ENCODE measurements around the gene PLXNA4.

Gene PLXNA4

GRCh38 chr7:132497098-132497497, 79.2 kb downstream of the PLXNA4 start:
- no peak overlapping the region for H3K4me2 ChIP-seq (ENCODE audit: low read length)
- H3K79me1 ChIP-seq (ENCODE audit: low read length), result no peaks in the 10 kb centered on the region
- H2AK5ac ChIP-seq (ENCODE audit: low read length), result no peak overlapping the region
- no peak overlapping the region for H4K12ac ChIP-seq (ENCODE audit: low read depth, low read length)
- H3K9me3 ChIP-seq (ENCODE audit: insufficient read depth, low read depth, low read length), result no peaks in the 10 kb centered on the region
- H3K4me3 ChIP-seq (ENCODE audit: low read depth, low read length), result no peak overlapping the region
- no peak for DNase-seq
- H2BK5ac ChIP-seq (ENCODE audit: low read depth, low read length, poor library complexity), result no peak overlapping the region
- H3K36me3 ChIP-seq (ENCODE audit: control insufficient read depth in 1 of 2, insufficient read depth in 2 of 2, low read length in 2 of 2), result no peaks in the 10 kb centered on the region
- H3K79me2 ChIP-seq (ENCODE audit: control insufficient read depth, insufficient read depth, low read length, poor library complexity), result no peaks in the 10 kb centered on the region
- no peak overlapping the region for H3K4ac ChIP-seq (ENCODE audit: low read depth, low read length)
- no peak overlapping the region for H2BK120ac ChIP-seq (ENCODE audit: insufficient read depth, low read length, poor library complexity)
- no peak overlapping the region for H3K9ac ChIP-seq (ENCODE audit: low read length)
- no CpG with 5 or more reads among the region's 5 CpGs for WGBS (ENCODE audit: extremely low coverage, insufficient coverage, insufficient read length)
- H3K27me3 ChIP-seq (ENCODE audit: insufficient read depth, low read length), result no peaks in the 10 kb centered on the region
- no peak overlapping the region for H3K18ac ChIP-seq (ENCODE audit: low read length)
- H2BK12ac ChIP-seq (ENCODE audit: low read length), result no peak overlapping the region
- H4K91ac ChIP-seq (ENCODE audit: low read depth, low read length), result no peak overlapping the region
- no peak overlapping the region for H2AFZ ChIP-seq (ENCODE audit: insufficient read depth, low read length, poor library complexity)
- no peak overlapping the region for H3K27ac ChIP-seq (ENCODE audit: low read depth, low read length)
- no peak overlapping the region for H3K23ac ChIP-seq (ENCODE audit: low read length)
- H4K8ac ChIP-seq (ENCODE audit: low read depth, low read length), result no peak overlapping the region
- no peaks in the 10 kb centered on the region for H3K4me1 ChIP-seq (ENCODE audit: control insufficient read depth in 1 of 2, insufficient read depth in 2 of 2, low read length in 2 of 2)
- H3K14ac ChIP-seq (ENCODE audit: low read length), result no peak overlapping the region

- no CpG with 5 or more reads among the region's 3 CpGs for WGBS (ENCODE audit: extremely low coverage, insufficient coverage, insufficient read length)
- no peak overlapping the region for H2AK5ac ChIP-seq (ENCODE audit: low read length)
- no peak for DNase-seq
Observed at GRCh38 chr7:132495936-132496335, 80.3 kb downstream of the PLXNA4 start.

GRCh38 chr7:132494474-132494873, 81.8 kb downstream of the PLXNA4 start:
- H4K8ac ChIP-seq (ENCODE audit: low read depth, low read length), result no peak overlapping the region
- no peaks in the 10 kb centered on the region for H3K9me3 ChIP-seq (ENCODE audit: insufficient read depth, low read depth, low read length)
- no peaks in the 10 kb centered on the region for H3K79me1 ChIP-seq (ENCODE audit: low read length)
- H3K4me3 ChIP-seq (ENCODE audit: low read depth, low read length), result no peak overlapping the region
- no peak overlapping the region for H3K27ac ChIP-seq (ENCODE audit: low read depth, low read length)
- WGBS (ENCODE audit: extremely low coverage, insufficient coverage, insufficient read length), result no CpG with 5 or more reads among the region's 12 CpGs
- H3K9ac ChIP-seq (ENCODE audit: low read length), result no peak overlapping the region
- H2AFZ ChIP-seq (ENCODE audit: insufficient read depth, low read length, poor library complexity), result no peak overlapping the region
- no peak overlapping the region for H3K4me2 ChIP-seq (ENCODE audit: low read length)
- no peak overlapping the region for H2BK12ac ChIP-seq (ENCODE audit: low read length)
- DNase-seq, result no peak
- no peaks in the 10 kb centered on the region for H3K79me2 ChIP-seq (ENCODE audit: control insufficient read depth, insufficient read depth, low read length, poor library complexity)
- no peak overlapping the region for H2AK5ac ChIP-seq (ENCODE audit: low read length)
- H3K27me3 ChIP-seq (ENCODE audit: insufficient read depth, low read length), result no peaks in the 10 kb centered on the region
- H3K23ac ChIP-seq (ENCODE audit: low read length), result no peak overlapping the region
- H3K4ac ChIP-seq (ENCODE audit: low read depth, low read length), result no peak overlapping the region
- H3K14ac ChIP-seq (ENCODE audit: low read length), result no peak overlapping the region
- no peaks in the 10 kb centered on the region for H3K4me1 ChIP-seq (ENCODE audit: control insufficient read depth in 1 of 2, insufficient read depth in 2 of 2, low read length in 2 of 2)
- H2BK5ac ChIP-seq (ENCODE audit: low read depth, low read length, poor library complexity), result no peak overlapping the region
- no peak overlapping the region for H3K18ac ChIP-seq (ENCODE audit: low read length)
- no peak overlapping the region for H2BK120ac ChIP-seq (ENCODE audit: insufficient read depth, low read length, poor library complexity)
- no peak overlapping the region for H4K12ac ChIP-seq (ENCODE audit: low read depth, low read length)
- H3K36me3 ChIP-seq (ENCODE audit: control insufficient read depth in 1 of 2, insufficient read depth in 2 of 2, low read length in 2 of 2), result no peaks in the 10 kb centered on the region
- H4K91ac ChIP-seq (ENCODE audit: low read depth, low read length), result no peak overlapping the region

More at GRCh38 chr7:132495936-132496335, 80.3 kb downstream of the PLXNA4 start:
- no peaks in the 10 kb centered on the region for H3K36me3 ChIP-seq (ENCODE audit: control insufficient read depth in 1 of 2, insufficient read depth in 2 of 2, low read length in 2 of 2)
- no peak overlapping the region for H4K91ac ChIP-seq (ENCODE audit: low read depth, low read length)
- H3K14ac ChIP-seq (ENCODE audit: low read length), result no peak overlapping the region
- no peak overlapping the region for H2AFZ ChIP-seq (ENCODE audit: insufficient read depth, low read length, poor library complexity)
- no peaks in the 10 kb centered on the region for H3K4me1 ChIP-seq (ENCODE audit: control insufficient read depth in 1 of 2, insufficient read depth in 2 of 2, low read length in 2 of 2)
- H3K4me3 ChIP-seq (ENCODE audit: low read depth, low read length), result no peak overlapping the region
- H3K23ac ChIP-seq (ENCODE audit: low read length), result no peak overlapping the region
- no peak overlapping the region for H2BK120ac ChIP-seq (ENCODE audit: insufficient read depth, low read length, poor library complexity)
- H3K4ac ChIP-seq (ENCODE audit: low read depth, low read length), result no peak overlapping the region
- H3K27ac ChIP-seq (ENCODE audit: low read depth, low read length), result no peak overlapping the region
- H3K27me3 ChIP-seq (ENCODE audit: insufficient read depth, low read length), result no peaks in the 10 kb centered on the region
- H4K12ac ChIP-seq (ENCODE audit: low read depth, low read length), result no peak overlapping the region
- no peak overlapping the region for H3K4me2 ChIP-seq (ENCODE audit: low read length)
- H3K18ac ChIP-seq (ENCODE audit: low read length), result no peak overlapping the region
- no peak overlapping the region for H2BK12ac ChIP-seq (ENCODE audit: low read length)
- H3K79me1 ChIP-seq (ENCODE audit: low read length), result no peaks in the 10 kb centered on the region
- H2BK5ac ChIP-seq (ENCODE audit: low read depth, low read length, poor library complexity), result no peak overlapping the region
- no peak overlapping the region for H3K9ac ChIP-seq (ENCODE audit: low read length)
- no peak overlapping the region for H4K8ac ChIP-seq (ENCODE audit: low read depth, low read length)
- H3K9me3 ChIP-seq (ENCODE audit: insufficient read depth, low read depth, low read length), result no peaks in the 10 kb centered on the region
- no peaks in the 10 kb centered on the region for H3K79me2 ChIP-seq (ENCODE audit: control insufficient read depth, insufficient read depth, low read length, poor library complexity)

GRCh38 chr7:132492823-132493445, 83.3 kb downstream of the PLXNA4 start:
- H4K8ac ChIP-seq (ENCODE audit: low read depth, low read length), result no peak overlapping the region
- no peak overlapping the region for H2BK12ac ChIP-seq (ENCODE audit: low read length)
- H2BK5ac ChIP-seq (ENCODE audit: low read depth, low read length, poor library complexity), result no peak overlapping the region
- peaks cover 3% of the 10 kb centered on the region for H3K9me3 ChIP-seq (ENCODE audit: insufficient read depth, low read depth, low read length)
- no CpG with 5 or more reads among the region's 1 CpG for WGBS (ENCODE audit: extremely low coverage, insufficient coverage, insufficient read length)
- H4K12ac ChIP-seq (ENCODE audit: low read depth, low read length), result no peak overlapping the region
- H3K27ac ChIP-seq (ENCODE audit: low read depth, low read length), result no peak overlapping the region
- H2AK5ac ChIP-seq (ENCODE audit: low read length), result no peak overlapping the region
- H3K79me1 ChIP-seq (ENCODE audit: low read length), result no peaks in the 10 kb centered on the region
- no peak overlapping the region for H3K14ac ChIP-seq (ENCODE audit: low read length)
- H4K91ac ChIP-seq (ENCODE audit: low read depth, low read length), result no peak overlapping the region
- H3K36me3 ChIP-seq (ENCODE audit: control insufficient read depth in 1 of 2, insufficient read depth in 2 of 2, low read length in 2 of 2), result no peaks in the 10 kb centered on the region
- H3K4me2 ChIP-seq (ENCODE audit: low read length), result no peak overlapping the region
- H3K4me3 ChIP-seq (ENCODE audit: low read depth, low read length), result no peak overlapping the region
- H3K9ac ChIP-seq (ENCODE audit: low read length), result no peak overlapping the region
- H3K18ac ChIP-seq (ENCODE audit: low read length), result no peak overlapping the region
- H3K4ac ChIP-seq (ENCODE audit: low read depth, low read length), result no peak overlapping the region
- H2AFZ ChIP-seq (ENCODE audit: insufficient read depth, low read length, poor library complexity), result no peak overlapping the region
- H3K23ac ChIP-seq (ENCODE audit: low read length), result no peak overlapping the region
- H3K27me3 ChIP-seq (ENCODE audit: insufficient read depth, low read length), result no peaks in the 10 kb centered on the region
- no peak for DNase-seq
- H2BK120ac ChIP-seq (ENCODE audit: insufficient read depth, low read length, poor library complexity), result no peak overlapping the region
- no peaks in the 10 kb centered on the region for H3K79me2 ChIP-seq (ENCODE audit: control insufficient read depth, insufficient read depth, low read length, poor library complexity)
- no peaks in the 10 kb centered on the region for H3K4me1 ChIP-seq (ENCODE audit: control insufficient read depth in 1 of 2, insufficient read depth in 2 of 2, low read length in 2 of 2)

Measured in trophoblast cell (in vitro differentiated cells and primary cell).